HCT116 (cell line): ENCODE measurements around the gene SOX15. TPM values are rescaled to one million over a fixed set of nuclear protein-coding genes. Genes with fewer than 3 reads are reported as not detected.

Experiments
- ATAC-seq: fragments of 200-7000 bp; cut with Tn5 transposase; 2 replicates; pipeline ENCODE4 v1.9.1; 2020; ENCODE audit warnings: mild to moderate bottlenecking, moderate library complexity
- BruUV-seq: library from RNA; stranded (reverse); fragments of 400-500 nt; replicated peaks from 2 replicates; lab custom pipeline; 2021; lab: Mats Ljungman, UMichigan
- CTCF ChIA-PET: fragments of 300-600 bp; sonication (Branson Sonifier 250); formaldehyde crosslinking; loops from one replicate; lab custom pipeline; 2021; ENCODE audit warnings: antibody characterized with exemption; lab: Charles Lee
- POLR2A ChIA-PET: fragments of 300-600, 350-600 bp; sonication (Branson Sonifier 250); formaldehyde crosslinking; loops from one replicate; lab custom pipeline; 2021; ENCODE audit warnings: antibody characterized with exemption; lab: Charles Lee
- RAD21 ChIA-PET, 2 experiments: fragments of 300-600 bp; sonication (Branson Sonifier 250); formaldehyde crosslinking; loops; one replicate each; lab custom pipeline; 2023; ENCODE audit warnings: low total read pairs in 2 of 2; ENCODE audit not compliant: uncharacterized antibody in 2 of 2, unreplicated experiment in 2 of 2, low non-redundant PET in 1 of 2; lab: Charles Lee
- DNase-seq: peaks from one replicate; pipeline ENCODE4 v3.0.0-alpha.2; 2010; ENCODE audit warnings: low read depth, low spot score
- H2AFZ ChIP-seq: fragments of 200-600 bp; shearing (Covaris generic), sonication (generic); 2 replicates; pipeline ENCODE4 v1.6.1; 2017; ENCODE audit warnings: low read depth, mixed run types, mixed read lengths, antibody characterized with exemption, low read length; ENCODE audit not compliant: poor library complexity, severe bottlenecking
- H3K27ac ChIP-seq: 2 replicates; pipeline ENCODE4 v1.5.1; 2012; ENCODE audit warnings: low read depth, low read length
- H3K27me3 ChIP-seq: fragments of 200-600 bp; sonication (generic); 2 replicates; pipeline ENCODE4 v1.6.1; 2016; ENCODE audit warnings: mixed run types, low read length, mixed read lengths; ENCODE audit not compliant: insufficient read depth
- H3K36me3 ChIP-seq, 2 experiments: fragments of 200-500 bp in 1 of 2; fragments of 200-600 bp in 1 of 2; sonication (Bioruptor generic) in 1 of 2; sonication (generic) in 1 of 2; 2 replicates each; pipeline versions ENCODE4 v1.5.1 to v1.6.1; 2014 to 2016; ENCODE audit warnings: low read length in 2 of 2, inconsistent platforms in 1 of 2, mixed read lengths in 1 of 2, mixed run types in 1 of 2; ENCODE audit not compliant: insufficient read depth in 2 of 2, control insufficient read depth in 1 of 2
- H3K4me1 ChIP-seq, 2 experiments: fragments of 200-600 bp in 1 of 2; sonication (generic) in 1 of 2; 2 replicates each; pipeline versions ENCODE4 v1.5.1 to v1.6.1; 2012 to 2017; ENCODE audit warnings: low read length in 2 of 2, inconsistent platforms in 1 of 2, mild to moderate bottlenecking in 1 of 2, mixed read lengths in 1 of 2, mixed run types in 1 of 2, moderate library complexity in 1 of 2; ENCODE audit not compliant: insufficient read depth in 2 of 2, control insufficient read depth in 1 of 2
- H3K4me2 ChIP-seq: fragments of 200-600 bp; sonication (generic); 2 replicates; pipeline ENCODE4 v1.6.1; 2017; ENCODE audit warnings: mixed run types, low read length, mixed read lengths
- H3K4me3 ChIP-seq, 2 experiments: fragments of 200-600 bp in 1 of 2; sonication (generic) in 1 of 2; replicated peaks in 1 of 2; 2 replicates each; pipeline ENCODE4 v1.5.1; 2011 to 2016; ENCODE audit warnings: low read length in 2 of 2, control low read depth in 1 of 2, low read depth in 1 of 2, mild to moderate bottlenecking in 1 of 2, mixed read lengths in 1 of 2, mixed run types in 1 of 2
- H3K79me2 ChIP-seq: fragments of 200-600 bp; sonication (generic); 2 replicates; pipeline ENCODE4 v1.6.1; 2017; ENCODE audit warnings: mild to moderate bottlenecking, mixed run types, low read length, moderate library complexity, mixed read lengths; ENCODE audit not compliant: insufficient read depth
- H3K9ac ChIP-seq: fragments of 200-600 bp; sonication (generic); 2 replicates; pipeline ENCODE4 v1.6.1; 2016; ENCODE audit warnings: low read length, mixed read lengths
- H3K9me2 ChIP-seq: fragments of 200-600 bp; sonication (generic), shearing (Covaris generic); 2 replicates; pipeline ENCODE4 v1.6.1; 2017; ENCODE audit warnings: mixed run types, mild to moderate bottlenecking, moderate library complexity; ENCODE audit not compliant: insufficient read depth
- H3K9me3 ChIP-seq, 2 experiments: fragments of 200-500 bp in 1 of 2; fragments of 200-600 bp in 1 of 2; sonication (Bioruptor generic) in 1 of 2; sonication (generic) in 1 of 2; 2 replicates each; pipeline ENCODE4 v1.6.1; 2014 to 2017; ENCODE audit warnings: low read length in 2 of 2, mixed read lengths in 2 of 2, inconsistent platforms in 1 of 2, low read depth in 1 of 2, mild to moderate bottlenecking in 1 of 2, mixed run types in 1 of 2, moderate library complexity in 1 of 2; ENCODE audit not compliant: control insufficient read depth in 1 of 2, insufficient read depth in 1 of 2
- H4K20me1 ChIP-seq: fragments of 200-600 bp; sonication (generic), shearing (Covaris generic); 2 replicates; pipeline ENCODE4 v1.6.1; 2017; ENCODE audit warnings: mixed run types, mild to moderate bottlenecking, moderate library complexity; ENCODE audit not compliant: insufficient read depth
- CBX3 ChIP-seq: IDR thresholded peaks from 2 replicates; pipeline ENCODE4 v1.6.1; 2012; ENCODE audit warnings: low read depth
- CEBPB ChIP-seq: IDR thresholded peaks from 2 replicates; pipeline ENCODE4 v1.6.1; 2012; ENCODE audit warnings: low read depth
- CTCF ChIP-seq, 3 experiments: fragments of 200-600 bp in 1 of 3; sonication (generic) in 1 of 3; IDR thresholded peaks in 2 of 3; conservative IDR thresholded peaks in 1 of 3; 2 replicates each; pipeline ENCODE4 v1.5.1; 2012 to 2017; ENCODE audit warnings: low read depth in 2 of 3, low read length in 2 of 3, antibody characterized with exemption in 1 of 3, borderline replicate concordance in 1 of 3, control low read depth in 1 of 3, mild to moderate bottlenecking in 1 of 3, mixed read lengths in 1 of 3, mixed run types in 1 of 3, moderate library complexity in 1 of 3; ENCODE audit not compliant: insufficient read depth in 1 of 3
- EGR1 ChIP-seq: IDR thresholded peaks from 2 replicates; pipeline ENCODE4 v1.6.1; 2012; ENCODE audit warnings: low read depth
- EZH2 ChIP-seq: fragments of 200-600 bp; sonication (generic); IDR thresholded peaks from 2 replicates; pipeline ENCODE4 v1.6.1; 2017; ENCODE audit warnings: antibody characterized with exemption, mixed run types
- EZH2phosphoT487 ChIP-seq: fragments of 200-600 bp; IDR thresholded peaks from 2 replicates; pipeline ENCODE4 v1.6.1; 2018; ENCODE audit warnings: antibody characterized with exemption, borderline replicate concordance
- FOSL1 ChIP-seq: IDR thresholded peaks from 2 replicates; pipeline ENCODE4 v1.6.1; 2012; ENCODE audit warnings: low read depth
- MAX ChIP-seq: IDR thresholded peaks from 2 replicates; pipeline ENCODE4 v1.6.1; 2012
- POLR2AphosphoS5 ChIP-seq: IDR thresholded peaks from 2 replicates; pipeline ENCODE4 v1.6.1; 2011; ENCODE audit warnings: mild to moderate bottlenecking, low read depth, low read length, moderate library complexity
- SIN3A ChIP-seq: IDR thresholded peaks from 2 replicates; pipeline ENCODE4 v1.6.1; 2012; ENCODE audit warnings: low read depth
- SRF ChIP-seq: IDR thresholded peaks from 2 replicates; pipeline ENCODE4 v1.6.1; 2012; ENCODE audit warnings: low read depth
- YY1 ChIP-seq: IDR thresholded peaks from 2 replicates; pipeline ENCODE4 v1.6.1; 2011; ENCODE audit warnings: low read length, low read depth, moderate library complexity, mild to moderate bottlenecking; ENCODE audit not compliant: insufficient replicate concordance; ENCODE audit errors: extremely low read depth
- ZBTB33 ChIP-seq: IDR thresholded peaks from 2 replicates; pipeline ENCODE4 v1.6.1; 2011; ENCODE audit warnings: mild to moderate bottlenecking, low read length, moderate library complexity; ENCODE audit not compliant: insufficient replicate concordance; ENCODE audit errors: extremely low read depth
- ZFX ChIP-seq: fragments of 450-650 bp; IDR thresholded peaks from 2 replicates; pipeline ENCODE4 v1.6.1; 2017
- intact Hi-C: fragments of 100-400 bp; cut with micrococcal nuclease; formaldehyde crosslinking; loops from 2 replicates; pipeline ENCODE4 v1.10.0; 2022
- total RNA-seq: library from RNA; stranded (reverse); gene quantifications from one replicate; pipeline ENCODE4 v1.2.1, GENCODE V29; 2021; ENCODE audit not compliant: unreplicated experiment

Gene SOX15
- total RNA-seq, 1 experiment from 2014 or later, result 0.69 TPM

GRCh38 chr17:7549401-7550055 lies 40.4 kb downstream of the SOX15 start:
- Histone ChIP-seq H4K20me1 (no peaks in the 10 kb centered on the region), H3K27ac (peak overlapping the region; percentile 59; the same call in 1 of the 2 replicates), H3K9ac (peak overlapping the region; percentile 61), H3K9me3 (no peaks in the 10 kb centered on the region), H2AFZ (peak overlapping the region; percentile 74), H3K4me3 (peak overlapping the region; percentile 63 to 70), H3K36me3 (no peaks in the 10 kb centered on the region), H3K79me2 (no peaks in the 10 kb centered on the region), H3K4me1 (peaks cover 6 to 16% of the 10 kb centered on the region in 2 experiments), H3K9me2 (no peaks in the 10 kb centered on the region), H3K27me3 (no peaks in the 10 kb centered on the region), H3K4me2 (peak overlapping the region; percentile 94)
- BruUV-seq, result no TSS peak
- DNase-seq (no peak), ATAC-seq (peak; percentile 76)
- ChIA-PET POLR2A (interaction anchor here (0.6 kb wide), 1 partner anchor 145 kb away, joined by 3 read pairs; the partner anchor contains the start of gene TMEM256), CTCF (interaction anchor here (0.7 to 0.9 kb wide), 2 partner anchors 11 to 31 kb away, joined by 3 to 5 read pairs; no protein-coding TSS in a partner anchor), RAD21 (no interaction called here)
- peak; percentile 80 for TF ChIP-seq EGR1
- no peak for TF ChIP-seq CEBPB
- no peak for TF ChIP-seq FOSL1
- 0 out of 2 replicates have a peak, but pooled peaks have one; percentile 40 for TF ChIP-seq ZFX
- TF ChIP-seq POLR2AphosphoS5, result no peak
- intact Hi-C loops, result no loop called here

- POLR2A ChIA-PET, result interaction anchor here (0.6 kb wide), 1 partner anchor 145 kb away, joined by 3 read pairs; the partner anchor contains the start of gene TMEM256
- H3K4me3 ChIP-seq, result peak within 1 kb of the TSS; percentile 63 to 70
- H3K9ac ChIP-seq, result peak within 1 kb of the TSS; percentile 61
- peak within 1 kb of the TSS; percentile 59 for H3K27ac ChIP-seq
- H3K4me1 ChIP-seq, result peaks cover 6 to 16% of the 10 kb centered on the region in 2 experiments
- H3K36me3 ChIP-seq, result no peaks in the 10 kb centered on the region
- H3K79me2 ChIP-seq, result no peaks in the 10 kb centered on the region
- H4K20me1 ChIP-seq, result no peaks in the 10 kb centered on the region
- BruUV-seq, result no TSS peak
- intact Hi-C loops, result no loop called here
- CTCF ChIA-PET, result interaction anchor here (0.7 to 1.0 kb wide), 3 partner anchors 12 to 32 kb away, joined by 3 to 5 read pairs (median 4); no protein-coding TSS in a partner anchor
- peak within 1 kb of the TSS; percentile 74 for H2AFZ ChIP-seq
- no peak for DNase-seq
- RAD21 ChIA-PET, result no interaction called here
- H3K9me3 ChIP-seq, result no peaks in the 10 kb centered on the region
- H3K27me3 ChIP-seq, result no peaks in the 10 kb centered on the region
- H3K9me2 ChIP-seq, result no peaks in the 10 kb centered on the region
- peak within 1 kb of the TSS; percentile 94 for H3K4me2 ChIP-seq
- peak; percentile 81 for ATAC-seq
- TF ChIP-seq SIN3A (no peak), CTCF (IDR thresholded peaks at IDR 0.05 in 2 of 3, conservative IDR thresholded peaks at IDR 0.05 in 1 of 3; ENCODE audit: borderline replicate concordance in 1 of 3, insufficient read depth in 1 of 3, low read depth in 2 of 3, low read length in 2 of 3) (peak in 1 of 3 experiments; percentile 9; a peak in 1 of 6 replicates), EZH2 (no peak), SRF (no peak), CBX3 (no peak), ZBTB33 (no peak), YY1 (no peak), MAX (peak; percentile 59), FOSL1 (no peak), EZH2phosphoT487 (no peak)
Observed at GRCh38 chr17:7548585-7549400, 41.1 kb downstream of the SOX15 start, which contains the start of gene TNFSF12. TSS of gene TNFSF12 (plus strand) at chr17:7549058. CDS start at chr17:7549154, 96 bp downstream.
